GM18951 (cell line): Measurements from ENCODE around the gene INPP5A.

Experiments
- POLR2A ChIP-seq: IDR thresholded peaks from 4 replicates; pipeline ENCODE4 v1.6.1; 2011; ENCODE audit warnings: mild to moderate bottlenecking; ENCODE audit not compliant: insufficient read length, insufficient read depth; ENCODE audit errors: extremely low read depth
- in situ Hi-C: fragments of 300-500 bp; cut with MboI; formaldehyde crosslinking; loops from one replicate; pipeline ENCODE4 v1.12.0; 2022; ENCODE audit warnings: low sequenced_read_pairs, mixed read lengths, inconsistent platforms; ENCODE audit not compliant: unreplicated experiment

Gene INPP5A

DNA sequence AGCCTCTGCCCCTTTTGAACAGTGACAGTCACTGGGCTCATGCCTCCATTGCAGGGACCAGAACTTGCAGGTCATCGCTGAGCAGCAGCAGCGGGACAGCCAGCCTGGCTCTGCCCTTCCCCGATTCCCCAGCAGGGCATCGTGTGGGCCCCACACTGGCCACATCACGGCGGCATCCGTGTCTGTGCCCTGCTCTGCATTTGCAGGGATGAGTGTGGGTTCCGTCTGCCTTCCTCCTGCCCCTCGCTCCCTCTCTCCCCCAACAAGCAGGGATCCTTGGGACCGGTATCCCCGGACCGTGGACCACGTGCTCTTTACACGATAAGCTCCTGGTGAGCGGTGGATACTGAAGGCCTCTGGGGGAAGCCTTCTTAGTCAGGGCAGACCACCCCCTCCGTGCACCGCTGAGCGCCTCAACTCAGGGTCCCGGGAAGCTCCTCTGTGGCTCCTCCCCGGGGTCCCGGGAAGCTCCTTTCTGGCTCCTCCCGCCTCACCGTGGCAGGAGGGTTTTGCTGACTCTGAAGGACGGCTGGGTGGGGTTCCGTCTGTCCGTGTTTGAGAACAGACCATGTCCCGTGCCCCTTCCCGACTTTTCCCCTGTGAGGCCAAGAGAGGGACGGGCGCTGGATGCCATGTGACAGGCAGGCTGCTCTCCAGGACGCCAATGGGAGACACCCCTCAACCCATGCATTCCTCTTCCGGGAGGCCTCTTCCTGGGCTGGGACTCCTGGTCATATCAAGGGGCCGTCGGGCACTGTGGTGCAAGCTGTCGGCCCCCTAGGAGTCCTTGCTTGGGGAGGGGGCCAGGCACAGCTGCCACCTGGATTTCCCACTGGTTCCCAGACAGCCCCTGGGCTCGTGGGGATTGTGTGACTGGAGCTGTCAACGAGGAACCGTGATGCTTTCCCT is 271.9 kb downstream of the INPP5A start:
- in situ Hi-C loops = no loop called here

GRCh38 chr10:132810141-132810806 is 272.7 kb downstream of the INPP5A start:
- TF ChIP-seq POLR2A = no peak
- in situ Hi-C loops = no loop called here

More for the DNA sequence above, 271.9 kb downstream of the INPP5A start:
- no peak for TF ChIP-seq POLR2A

DNA sequence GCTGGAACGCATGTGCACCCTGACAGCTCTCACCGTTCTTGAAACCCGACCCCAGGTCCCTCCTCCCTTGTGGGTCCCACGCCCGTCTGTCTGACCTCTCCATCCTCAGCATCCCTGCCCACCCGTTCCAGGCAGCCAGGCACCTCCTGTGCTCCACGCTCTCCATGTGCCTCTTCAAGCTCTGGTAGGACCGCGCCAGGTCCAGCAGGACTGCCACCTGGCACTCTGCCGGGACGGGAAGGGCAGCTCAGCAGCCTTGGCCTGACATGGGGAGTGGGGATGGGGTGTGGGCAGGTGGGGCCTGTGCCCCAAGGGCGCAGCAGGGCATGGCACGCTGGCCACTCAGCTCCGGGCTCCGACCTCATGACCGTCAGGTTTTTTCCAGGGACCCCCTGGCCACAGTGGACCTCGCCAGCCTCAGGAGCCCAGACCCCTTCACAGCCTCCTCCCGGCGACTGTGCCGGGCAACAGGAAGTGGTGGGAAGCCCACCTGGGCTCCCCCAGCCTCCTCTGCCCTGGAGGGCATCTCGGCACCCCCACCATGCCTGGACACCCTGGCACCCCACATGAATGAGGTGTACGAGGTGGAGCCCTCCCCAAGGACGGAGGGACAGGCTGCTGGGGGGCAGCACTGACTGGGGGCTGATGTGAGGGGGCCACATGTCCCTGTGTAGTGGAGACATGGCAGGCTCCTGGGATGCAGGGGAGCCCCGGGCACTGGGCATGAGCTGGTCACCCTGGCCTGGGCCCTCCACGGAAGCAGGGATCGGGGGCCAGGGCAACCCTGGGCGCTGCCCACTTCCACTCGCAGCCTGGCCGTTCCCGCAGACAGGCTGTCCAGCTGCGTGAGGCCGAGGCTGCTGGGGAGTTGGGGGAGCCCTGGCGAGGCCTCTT is 273.5 kb downstream of the INPP5A start:
- in situ Hi-C loops = no loop called here

GRCh38 chr10:132811891-132812481 is 274.4 kb downstream of the INPP5A start:
- no peak for TF ChIP-seq POLR2A
- in situ Hi-C loops = no loop called here

More for the DNA sequence above, 273.5 kb downstream of the INPP5A start:
- TF ChIP-seq POLR2A = no peak

- TF ChIP-seq POLR2A = no peak
- in situ Hi-C loops = no loop called here
Measured at GRCh38 chr10:132812520-132812919, 274.9 kb downstream of the INPP5A start.

GRCh38 chr10:132813001-132813401 is 275.4 kb downstream of the INPP5A start:
- in situ Hi-C loops = no loop called here

GRCh38 chr10:132813560-132814468 is 276.2 kb downstream of the INPP5A start:
- in situ Hi-C loops = no loop called here
- no peak for TF ChIP-seq POLR2A

More at GRCh38 chr10:132813001-132813401, 275.4 kb downstream of the INPP5A start:
- TF ChIP-seq POLR2A = no peak

- TF ChIP-seq POLR2A = no peak
- in situ Hi-C loops = no loop called here
Measured at GRCh38 chr10:132814469-132814856, 276.9 kb downstream of the INPP5A start.

- in situ Hi-C loops = no loop called here
Measured at GRCh38 chr10:132815168-132815857, 277.7 kb downstream of the INPP5A start.

DNA sequence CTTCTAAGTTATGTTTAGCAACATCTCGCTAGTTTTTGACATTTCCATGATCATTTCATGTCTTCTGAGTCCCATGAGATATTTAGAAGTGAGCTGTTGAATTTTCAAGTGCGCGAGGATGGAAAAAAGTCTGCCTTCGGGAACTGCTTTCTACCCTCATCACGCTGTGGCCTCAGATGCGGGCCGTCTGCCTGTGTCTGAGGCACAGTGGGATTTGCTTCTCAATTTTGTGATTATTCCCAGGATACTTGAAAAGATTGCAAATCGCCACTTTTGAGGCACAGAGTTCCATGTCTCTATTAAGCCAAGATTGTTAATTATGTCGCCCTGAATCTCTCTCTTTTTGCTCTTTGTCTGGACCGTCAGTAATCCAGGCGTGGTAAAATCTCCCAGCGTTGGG is 279.1 kb downstream of the INPP5A start:
- in situ Hi-C loops = no loop called here
- TF ChIP-seq POLR2A = no peak

More at GRCh38 chr10:132815168-132815857, 277.7 kb downstream of the INPP5A start:
- no peak for TF ChIP-seq POLR2A

- TF ChIP-seq POLR2A = no peak
- in situ Hi-C loops = no loop called here
Measured at GRCh38 chr10:132817701-132818211, 280.2 kb downstream of the INPP5A start.
